Osteoblast (primary cell): ENCODE data around the gene RAC2. TPM values are rescaled to one million over a fixed set of nuclear protein-coding genes. Genes with fewer than 3 reads are reported as not detected.
"Not testable (repeated sequence)": the region's sequence is repeated elsewhere in the genome, so short reads cannot be mapped to it uniquely, and the experiment has no call there.

Source experiments
- DNase-seq: peaks from one replicate; pipeline ENCODE4 v3.0.0; 2011; ENCODE audit warnings: low spot score, mixed read lengths; ENCODE audit not compliant: insufficient read length; ENCODE audit errors: missing footprints
- H2AFZ ChIP-seq: 2 replicates; pipeline ENCODE4 v1.6.0; 2011; ENCODE audit warnings: mild to moderate bottlenecking, low read length
- H3K27ac ChIP-seq: 2 replicates; pipeline ENCODE4 v1.5.1; 2011; ENCODE audit warnings: mild to moderate bottlenecking, low read depth, low read length, moderate library complexity
- H3K27me3 ChIP-seq: 2 replicates; pipeline ENCODE4 v1.6.0; 2012; ENCODE audit warnings: mild to moderate bottlenecking, control low read depth, inconsistent platforms, low read length, moderate library complexity; ENCODE audit not compliant: insufficient read depth
- H3K36me3 ChIP-seq: 2 replicates; pipeline ENCODE4 v1.5.1; 2011; ENCODE audit warnings: mild to moderate bottlenecking, low read length, control low read depth, moderate library complexity; ENCODE audit not compliant: insufficient read depth
- H3K4me1 ChIP-seq: 2 replicates; pipeline ENCODE4 v1.5.1; 2011; ENCODE audit warnings: mild to moderate bottlenecking, low read length, control low read depth, moderate library complexity; ENCODE audit not compliant: insufficient read depth
- H3K4me2 ChIP-seq: 2 replicates; pipeline ENCODE4 v1.6.0; 2011; ENCODE audit warnings: mild to moderate bottlenecking, low read length; ENCODE audit not compliant: insufficient read depth
- H3K4me3 ChIP-seq: fragments of 200-600 bp; sonication (generic); 3 replicates; pipeline ENCODE4 v1.5.1; 2012; ENCODE audit warnings: mild to moderate bottlenecking, low read length, inconsistent platforms; ENCODE audit not compliant: insufficient read depth
- H3K79me2 ChIP-seq: 2 replicates; pipeline ENCODE4 v1.6.0; 2012; ENCODE audit warnings: mild to moderate bottlenecking, low read length, control low read depth, inconsistent platforms; ENCODE audit not compliant: insufficient read depth
- H3K9me3 ChIP-seq: 2 replicates; pipeline ENCODE4 v1.5.1; 2011; ENCODE audit warnings: low read depth, low read length, control low read depth
- H4K20me1 ChIP-seq: 2 replicates; pipeline ENCODE4 v1.6.0; 2012; ENCODE audit warnings: mild to moderate bottlenecking, low read length, control low read depth; ENCODE audit not compliant: insufficient read depth
- total RNA-seq: library from RNA; depleted of rRNA; stranded (reverse); fragments of >200 nt; gene quantifications from 2 replicates; pipeline ENCODE4 v1.2.3, GENCODE V29; 2012
- TF ChIP-seq, protein P1 (sequence below): IDR thresholded peaks from 2 replicates; pipeline ENCODE4 v1.5.1; 2011; ENCODE audit warnings: mild to moderate bottlenecking, low read depth, low read length, moderate library complexity; ENCODE audit errors: extremely low read depth

RAC2 gene
- total RNA-seq, 1 donor: 14.5 TPM

DNA sequence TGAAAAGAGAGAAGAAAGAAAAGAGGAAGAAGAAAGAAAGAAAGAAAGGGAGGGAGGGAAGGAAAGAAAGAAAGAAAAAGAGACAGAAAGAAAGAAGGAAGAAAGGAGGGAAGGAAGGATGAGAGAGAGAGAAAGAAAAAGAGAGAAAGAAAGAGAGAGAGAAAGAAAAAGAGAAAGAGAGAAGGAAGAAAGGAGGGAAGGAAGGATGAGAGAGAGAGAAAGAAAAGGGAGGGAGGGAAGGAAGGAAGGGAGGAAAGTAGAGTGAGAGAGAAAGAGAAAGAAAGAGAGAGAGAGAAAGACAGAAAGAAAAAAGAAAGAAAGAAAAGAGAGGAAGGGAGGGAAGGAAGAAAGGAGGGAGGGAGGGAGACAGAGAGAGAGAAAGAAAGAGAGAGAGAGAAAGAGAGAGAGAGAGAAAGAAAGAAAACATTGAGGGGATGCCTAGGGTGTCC is 11.5 kb upstream of the RAC2 start:
- no peak overlapping the region for H3K4me2 ChIP-seq
- H4K20me1 ChIP-seq: no peaks in the 10 kb centered on the region
- H3K79me2 ChIP-seq: no peaks in the 10 kb centered on the region
- H3K27ac ChIP-seq: no peak overlapping the region
- no peak for DNase-seq
- H2AFZ ChIP-seq: no peak overlapping the region
- no peaks in the 10 kb centered on the region for H3K36me3 ChIP-seq
- no peaks in the 10 kb centered on the region for H3K9me3 ChIP-seq
- H3K4me3 ChIP-seq: no peak overlapping the region
- TF ChIP-seq, protein P1, sequence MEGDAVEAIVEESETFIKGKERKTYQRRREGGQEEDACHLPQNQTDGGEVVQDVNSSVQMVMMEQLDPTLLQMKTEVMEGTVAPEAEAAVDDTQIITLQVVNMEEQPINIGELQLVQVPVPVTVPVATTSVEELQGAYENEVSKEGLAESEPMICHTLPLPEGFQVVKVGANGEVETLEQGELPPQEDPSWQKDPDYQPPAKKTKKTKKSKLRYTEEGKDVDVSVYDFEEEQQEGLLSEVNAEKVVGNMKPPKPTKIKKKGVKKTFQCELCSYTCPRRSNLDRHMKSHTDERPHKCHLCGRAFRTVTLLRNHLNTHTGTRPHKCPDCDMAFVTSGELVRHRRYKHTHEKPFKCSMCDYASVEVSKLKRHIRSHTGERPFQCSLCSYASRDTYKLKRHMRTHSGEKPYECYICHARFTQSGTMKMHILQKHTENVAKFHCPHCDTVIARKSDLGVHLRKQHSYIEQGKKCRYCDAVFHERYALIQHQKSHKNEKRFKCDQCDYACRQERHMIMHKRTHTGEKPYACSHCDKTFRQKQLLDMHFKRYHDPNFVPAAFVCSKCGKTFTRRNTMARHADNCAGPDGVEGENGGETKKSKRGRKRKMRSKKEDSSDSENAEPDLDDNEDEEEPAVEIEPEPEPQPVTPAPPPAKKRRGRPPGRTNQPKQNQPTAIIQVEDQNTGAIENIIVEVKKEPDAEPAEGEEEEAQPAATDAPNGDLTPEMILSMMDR: no peak
- H3K4me1 ChIP-seq: peaks cover 21% of the 10 kb centered on the region
- peaks cover 14% of the 10 kb centered on the region for H3K27me3 ChIP-seq

DNA sequence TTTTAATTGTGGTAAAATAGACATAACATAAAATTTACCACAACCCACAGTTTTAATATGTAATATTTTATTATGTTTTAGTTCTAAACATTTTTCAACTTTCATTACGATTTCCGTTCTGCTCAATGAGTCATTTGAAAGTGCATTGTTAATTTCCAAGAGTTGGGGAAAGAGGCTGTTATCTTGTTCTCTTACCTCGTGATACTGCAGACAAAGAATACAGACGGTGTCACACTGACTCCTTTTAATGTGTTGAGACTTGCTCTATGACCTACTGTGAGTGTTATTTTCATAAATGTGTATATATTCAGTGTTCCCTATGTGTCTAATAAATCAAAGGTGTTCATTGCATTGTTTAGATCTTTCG is 10.8 kb upstream of the RAC2 start:
- peaks cover 11% of the 10 kb centered on the region for H3K27me3 ChIP-seq
- DNase-seq: peak; percentile 43
- no peaks in the 10 kb centered on the region for H3K36me3 ChIP-seq
- TF ChIP-seq, protein P1: no peak
- no peak overlapping the region for H3K4me3 ChIP-seq
- H3K79me2 ChIP-seq: no peaks in the 10 kb centered on the region
- H2AFZ ChIP-seq: no peak overlapping the region
- no peaks in the 10 kb centered on the region for H4K20me1 ChIP-seq
- peaks cover 20% of the 10 kb centered on the region for H3K4me1 ChIP-seq
- H3K27ac ChIP-seq: no peak overlapping the region
- no peaks in the 10 kb centered on the region for H3K9me3 ChIP-seq
- H3K4me2 ChIP-seq: peak overlapping the region; percentile 24

DNA sequence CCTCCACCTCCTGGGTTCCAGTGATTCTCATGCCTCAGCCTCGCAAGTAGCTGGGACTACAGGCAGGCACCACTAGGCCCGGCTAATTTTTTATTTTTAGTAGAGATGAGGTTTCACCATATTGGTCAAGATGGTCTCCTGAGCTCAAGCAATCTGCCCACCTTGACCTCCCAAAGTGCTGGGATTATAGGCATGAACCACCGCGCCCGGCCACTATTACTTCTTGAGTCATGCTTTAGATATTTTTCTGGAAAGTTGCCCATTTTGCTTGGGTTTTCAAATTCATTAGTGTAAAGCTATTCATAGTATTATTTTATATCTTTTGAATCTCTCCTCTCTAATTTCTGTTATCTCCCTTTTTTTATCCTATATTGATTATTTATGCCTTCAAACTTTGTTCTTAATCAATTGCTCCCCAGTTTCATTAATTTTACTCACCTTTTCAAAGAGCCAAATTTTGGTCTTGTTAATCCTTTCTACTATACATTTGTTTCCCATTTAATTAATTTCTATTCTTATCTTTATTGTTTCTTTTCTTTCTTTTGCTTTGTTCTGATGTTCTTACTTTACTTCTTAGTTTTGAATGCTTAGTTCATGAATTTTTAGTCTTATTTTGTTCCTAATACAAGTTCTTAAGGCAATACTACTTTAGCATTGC is 10.3 kb upstream of the RAC2 start:
- Histone ChIP-seq H3K27me3 (peaks cover 11% of the 10 kb centered on the region), H3K27ac (no peak overlapping the region), H3K36me3 (no peaks in the 10 kb centered on the region), H2AFZ (no peak overlapping the region), H3K4me3 (no peak overlapping the region), H4K20me1 (no peaks in the 10 kb centered on the region), H3K4me2 (peak overlapping the region; percentile 24), H3K79me2 (no peaks in the 10 kb centered on the region), H3K9me3 (no peaks in the 10 kb centered on the region), H3K4me1 (peaks cover 15% of the 10 kb centered on the region)
- peak; percentile 56 for DNase-seq
- TF ChIP-seq, protein P1: no peak

DNA sequence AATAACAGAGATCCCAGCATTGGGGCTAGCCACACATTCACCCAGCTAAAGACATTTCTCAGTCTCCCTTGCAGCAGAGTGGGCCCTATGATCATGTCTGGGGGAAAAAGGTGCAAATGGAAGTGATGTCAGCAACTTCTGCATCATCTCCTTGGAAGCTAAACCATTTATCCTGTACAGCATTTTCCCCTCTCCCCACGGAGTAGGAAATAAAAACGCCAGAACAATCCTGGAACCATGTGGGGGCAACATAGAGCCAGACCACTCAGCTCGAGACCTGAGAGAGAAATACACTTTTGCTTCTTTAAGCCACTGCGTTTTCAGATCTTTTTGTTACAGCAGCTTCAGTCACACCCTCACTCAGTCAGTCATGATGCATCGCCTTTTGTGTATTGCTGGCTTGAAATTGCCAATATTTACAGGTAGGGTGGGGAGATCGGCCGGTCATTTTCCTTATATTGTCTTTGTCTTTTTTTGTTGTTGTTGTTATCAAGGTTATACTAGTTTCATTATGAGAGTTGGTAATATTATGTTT is 9.1 kb upstream of the RAC2 start:
- H3K36me3 ChIP-seq: no peaks in the 10 kb centered on the region
- no peaks in the 10 kb centered on the region for H3K79me2 ChIP-seq
- H2AFZ ChIP-seq: no peak overlapping the region
- H3K9me3 ChIP-seq: no peaks in the 10 kb centered on the region
- H3K4me2 ChIP-seq: no peak overlapping the region
- DNase-seq: no peak
- no peak overlapping the region for H3K27ac ChIP-seq
- TF ChIP-seq, protein P1: no peak
- no peak overlapping the region for H3K4me3 ChIP-seq
- H4K20me1 ChIP-seq: no peaks in the 10 kb centered on the region
- H3K4me1 ChIP-seq: peaks cover 14% of the 10 kb centered on the region
- H3K27me3 ChIP-seq: peaks cover 11% of the 10 kb centered on the region

DNA sequence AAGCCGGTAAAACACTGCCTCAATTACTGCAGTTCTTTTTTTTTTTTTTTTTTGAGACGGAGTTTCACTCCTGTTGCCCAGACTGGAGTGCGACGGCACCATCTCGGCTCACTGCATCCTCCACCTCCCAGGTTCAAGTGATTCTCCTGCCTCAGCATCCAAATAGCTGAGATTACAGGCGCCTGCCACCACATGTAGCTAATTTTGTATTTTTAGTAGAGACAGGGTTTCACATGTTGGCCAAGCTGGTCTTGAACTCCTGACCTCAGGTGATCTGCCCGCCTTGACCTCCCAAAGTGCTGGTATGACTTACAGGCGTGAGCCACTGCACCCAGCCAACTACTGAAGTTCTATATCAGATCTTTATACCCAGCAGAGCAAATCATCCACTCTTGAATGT is 7.8 kb upstream of the RAC2 start:
- H3K9me3 ChIP-seq, H3K36me3 ChIP-seq, H4K20me1 ChIP-seq, H3K27me3 ChIP-seq, H2AFZ ChIP-seq, H3K4me3 ChIP-seq, H3K4me2 ChIP-seq, H3K79me2 ChIP-seq, H3K27ac ChIP-seq, DNase-seq: not testable (repeated sequence)
- H3K4me1 ChIP-seq: peaks cover 14% of the 10 kb centered on the region
